ENCODE measurements around the gene PCBD1.

GRCh38 chr10:70925377-70926225, 37.2 kb upstream of the PCBD1 start:
- TF ChIP-seq POLR2A (IDR thresholded peaks at IDR 0.05), result no peak
- TF ChIP-seq, protein P1, sequence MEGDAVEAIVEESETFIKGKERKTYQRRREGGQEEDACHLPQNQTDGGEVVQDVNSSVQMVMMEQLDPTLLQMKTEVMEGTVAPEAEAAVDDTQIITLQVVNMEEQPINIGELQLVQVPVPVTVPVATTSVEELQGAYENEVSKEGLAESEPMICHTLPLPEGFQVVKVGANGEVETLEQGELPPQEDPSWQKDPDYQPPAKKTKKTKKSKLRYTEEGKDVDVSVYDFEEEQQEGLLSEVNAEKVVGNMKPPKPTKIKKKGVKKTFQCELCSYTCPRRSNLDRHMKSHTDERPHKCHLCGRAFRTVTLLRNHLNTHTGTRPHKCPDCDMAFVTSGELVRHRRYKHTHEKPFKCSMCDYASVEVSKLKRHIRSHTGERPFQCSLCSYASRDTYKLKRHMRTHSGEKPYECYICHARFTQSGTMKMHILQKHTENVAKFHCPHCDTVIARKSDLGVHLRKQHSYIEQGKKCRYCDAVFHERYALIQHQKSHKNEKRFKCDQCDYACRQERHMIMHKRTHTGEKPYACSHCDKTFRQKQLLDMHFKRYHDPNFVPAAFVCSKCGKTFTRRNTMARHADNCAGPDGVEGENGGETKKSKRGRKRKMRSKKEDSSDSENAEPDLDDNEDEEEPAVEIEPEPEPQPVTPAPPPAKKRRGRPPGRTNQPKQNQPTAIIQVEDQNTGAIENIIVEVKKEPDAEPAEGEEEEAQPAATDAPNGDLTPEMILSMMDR (IDR thresholded peaks at IDR 0.05 in 4 of 5, conservative IDR thresholded peaks at IDR 0.05 in 1 of 5), result peak; percentile 82 to 98 (median 93)

Data from gastrocnemius medialis (tissue), 4 donors.